IMR-90 (cell line): ENCODE results near the gene STAMBPL1. TPM values are rescaled to one million over a fixed set of nuclear protein-coding genes. Genes with fewer than 3 reads are reported as not detected.
A peak's percentile ranks its signal among the peaks of the same experiment; 100 is the strongest.

Experiments
- ATAC-seq: fragments of 200-7000 bp; cut with Tn5 transposase; 2 replicates; pipeline ENCODE4 v1.9.1; 2020; ENCODE audit warnings: low read depth, mild to moderate bottlenecking, moderate library complexity
- BruUV-seq: library from RNA; stranded (reverse); fragments of 400-500 nt; replicated peaks from 2 replicates; lab custom pipeline; 2021; lab: Mats Ljungman, UMichigan
- CTCF ChIA-PET: fragments of 300-600 bp; formaldehyde crosslinking; extraction: SDS; loops from one replicate; lab custom pipeline; 2021; ENCODE audit warnings: antibody characterized with exemption; lab: Yijun Ruan, JAX
- POLR2A ChIA-PET: fragments of 300-600 bp; sonication (Branson Sonifier 250); formaldehyde crosslinking; loops from one replicate; lab custom pipeline; 2022; ENCODE audit warnings: antibody characterized with exemption; ENCODE audit not compliant: unreplicated experiment; lab: Charles Lee
- DNase-seq: peaks from one replicate; pipeline ENCODE4 v3.0.0; 2013
- H2AFZ ChIP-seq: replicated peaks from 2 replicates; pipeline ENCODE3; 2013; ENCODE audit warnings: low read length, mild to moderate bottlenecking; ENCODE audit not compliant: poor library complexity
- H2AK5ac ChIP-seq: 2 replicates; pipeline ENCODE4 v1.6.1; 2013; ENCODE audit warnings: low read depth, low read length, inconsistent platforms
- H2AK9ac ChIP-seq: replicated peaks from 2 replicates; pipeline ENCODE3; 2013; ENCODE audit warnings: mild to moderate bottlenecking, low read depth, low read length, moderate library complexity; ENCODE audit not compliant: poor library complexity
- H2BK120ac ChIP-seq: 2 replicates; pipeline ENCODE4 v1.6.1; 2013; ENCODE audit warnings: low read depth, low read length, inconsistent platforms
- H2BK15ac ChIP-seq: 3 replicates; pipeline ENCODE4 v1.6.1; 2013; ENCODE audit warnings: low read depth, low read length, inconsistent platforms
- H2BK20ac ChIP-seq: 2 replicates; pipeline ENCODE4 v1.6.1; 2013; ENCODE audit warnings: low read depth, mild to moderate bottlenecking, inconsistent platforms, low read length, moderate library complexity
- H2BK5ac ChIP-seq: 2 replicates; pipeline ENCODE4 v1.6.1; 2013; ENCODE audit warnings: mild to moderate bottlenecking, low read depth, low read length, inconsistent platforms; ENCODE audit not compliant: poor library complexity, severe bottlenecking
- H3K14ac ChIP-seq: replicated peaks from 2 replicates; pipeline ENCODE4 v1.6.1; 2013; ENCODE audit warnings: low read depth, low read length, inconsistent platforms
- H3K18ac ChIP-seq: 2 replicates; pipeline ENCODE4 v1.6.1; 2013; ENCODE audit warnings: low read depth, low read length, control low read depth
- H3K23ac ChIP-seq: 2 replicates; pipeline ENCODE4 v1.6.1; 2013; ENCODE audit warnings: low read depth, low read length, inconsistent platforms
- H3K27ac ChIP-seq: 2 replicates; pipeline ENCODE4 v1.5.1; 2013; ENCODE audit warnings: mild to moderate bottlenecking, control low read depth, low read length; ENCODE audit not compliant: insufficient read depth
- H3K27me3 ChIP-seq: 2 replicates; pipeline ENCODE4 v1.6.1; 2013; ENCODE audit warnings: low read length; ENCODE audit not compliant: control insufficient read depth, insufficient read depth
- H3K36me3 ChIP-seq: 2 replicates; pipeline ENCODE4 v1.6.1; 2013; ENCODE audit warnings: low read length, mixed read lengths; ENCODE audit not compliant: control insufficient read depth, insufficient read depth
- H3K4ac ChIP-seq: 2 replicates; pipeline ENCODE4 v1.6.1; 2013; ENCODE audit warnings: low read depth, low read length, inconsistent platforms
- H3K4me1 ChIP-seq: 2 replicates; pipeline ENCODE4 v1.6.1; 2013; ENCODE audit warnings: low read length, mixed read lengths; ENCODE audit not compliant: control insufficient read depth, insufficient read depth
- H3K4me2 ChIP-seq: 2 replicates; pipeline ENCODE4 v1.6.1; 2013; ENCODE audit warnings: low read depth, mild to moderate bottlenecking, control low read depth, low read length, moderate library complexity
- H3K4me3 ChIP-seq: 2 replicates; pipeline ENCODE4 v1.5.1; 2013; ENCODE audit warnings: low read depth, mild to moderate bottlenecking, control low read depth, low read length, moderate library complexity; ENCODE audit not compliant: insufficient read depth
- H3K56ac ChIP-seq: 2 replicates; pipeline ENCODE4 v1.6.1; 2013; ENCODE audit warnings: low read length, inconsistent platforms; ENCODE audit not compliant: insufficient read depth; ENCODE audit errors: extremely low read depth
- H3K79me1 ChIP-seq, 2 experiments: 2 replicates each; pipeline ENCODE4 v1.6.1; 2013; ENCODE audit warnings: low read length in 2 of 2, inconsistent platforms in 1 of 2, low read depth in 1 of 2
- H3K9ac ChIP-seq: 2 replicates; pipeline ENCODE4 v1.6.1; 2013; ENCODE audit warnings: low read depth, low read length, control low read depth
- H3K9me1 ChIP-seq: 2 replicates; pipeline ENCODE4 v1.6.1; 2013; ENCODE audit warnings: low read length, inconsistent platforms; ENCODE audit not compliant: insufficient read depth
- H3K9me3 ChIP-seq: 2 replicates; pipeline ENCODE4 v1.6.1; 2013; ENCODE audit warnings: low read length; ENCODE audit not compliant: control insufficient read depth, insufficient read depth
- H4K20me1 ChIP-seq: 2 replicates; pipeline ENCODE4 v1.6.1; 2013; ENCODE audit warnings: low read length, inconsistent platforms; ENCODE audit not compliant: insufficient read depth
- H4K5ac ChIP-seq: 2 replicates; pipeline ENCODE4 v1.6.1; 2013; ENCODE audit warnings: mild to moderate bottlenecking, low read depth, low read length, control low read depth
- H4K8ac ChIP-seq, 2 experiments: 2 replicates each; pipeline ENCODE4 v1.6.1; 2013; ENCODE audit warnings: low read depth in 2 of 2, low read length in 2 of 2, control low read depth in 1 of 2, inconsistent platforms in 1 of 2
- H4K91ac ChIP-seq: 2 replicates; pipeline ENCODE4 v1.6.1; 2013; ENCODE audit warnings: low read depth, low read length, inconsistent platforms; ENCODE audit not compliant: insufficient read depth
- BHLHE40 ChIP-seq: fragments of 150-350 bp; IDR thresholded peaks from 2 replicates; pipeline ENCODE4 v1.6.1; 2016; ENCODE audit warnings: mild to moderate bottlenecking, low read depth, low read length
- CEBPB ChIP-seq: IDR thresholded peaks from 2 replicates; pipeline ENCODE4 v1.6.1; 2012; ENCODE audit warnings: low read depth, low read length, improper control_type of control experiment
- CHD1 ChIP-seq: IDR thresholded peaks from 2 replicates; pipeline ENCODE4 v1.6.1; 2012; ENCODE audit warnings: low read depth, low read length, improper control_type of control experiment
- CTCF ChIP-seq: conservative IDR thresholded peaks from 2 replicates; pipeline ENCODE4 v1.5.1; 2012; ENCODE audit warnings: mild to moderate bottlenecking, low read depth, low read length, improper control_type of control experiment
- ELK1 ChIP-seq: fragments of 150-350 bp; IDR thresholded peaks from 2 replicates; pipeline ENCODE4 v1.6.1; 2016; ENCODE audit warnings: low read depth, mild to moderate bottlenecking, low read length, moderate library complexity, borderline replicate concordance
- FOS ChIP-seq: fragments of 150-350 bp; IDR thresholded peaks from 2 replicates; pipeline ENCODE4 v1.6.1; 2016; ENCODE audit warnings: low read depth, low read length
- MAFK ChIP-seq: IDR thresholded peaks from 2 replicates; pipeline ENCODE4 v1.6.1; 2012; ENCODE audit warnings: low read depth, low read length, improper control_type of control experiment
- MAZ ChIP-seq: IDR thresholded peaks from 2 replicates; pipeline ENCODE4 v1.6.1; 2012; ENCODE audit warnings: low read depth, mild to moderate bottlenecking, low read length, improper control_type of control experiment, moderate library complexity, borderline replicate concordance
- MXI1 ChIP-seq: IDR thresholded peaks from 2 replicates; pipeline ENCODE4 v1.6.1; 2012; ENCODE audit warnings: low read depth, mild to moderate bottlenecking, low read length, moderate library complexity, borderline replicate concordance
- NFE2L2 ChIP-seq: fragments of 150-350 bp; IDR thresholded peaks from 2 replicates; pipeline ENCODE4 v1.6.1; 2016; ENCODE audit warnings: low read depth, mild to moderate bottlenecking, low read length
- POLR2A ChIP-seq: IDR thresholded peaks from 2 replicates; pipeline ENCODE4 v1.6.1; 2012; ENCODE audit warnings: mild to moderate bottlenecking, low read depth, low read length
- RAD21 ChIP-seq: IDR thresholded peaks from 2 replicates; pipeline ENCODE4 v1.6.1; 2012; ENCODE audit warnings: low read length, improper control_type of control experiment
- RCOR1 ChIP-seq: IDR thresholded peaks from 2 replicates; pipeline ENCODE4 v1.6.1; 2012; ENCODE audit warnings: mild to moderate bottlenecking, low read length, improper control_type of control experiment; ENCODE audit not compliant: insufficient replicate concordance
- RFX5 ChIP-seq: IDR thresholded peaks from 2 replicates; pipeline ENCODE4 v1.8.0; 2012; ENCODE audit warnings: low read depth, mild to moderate bottlenecking, low read length, moderate library complexity
- SMC3 ChIP-seq: fragments of 150-350 bp; IDR thresholded peaks from 2 replicates; pipeline ENCODE4 v1.6.1; 2016; ENCODE audit warnings: low read depth, mild to moderate bottlenecking, antibody characterized with exemption, low read length, moderate library complexity
- USF2 ChIP-seq: fragments of 150-350 bp; IDR thresholded peaks from 2 replicates; pipeline ENCODE4 v1.6.1; 2017; ENCODE audit warnings: mild to moderate bottlenecking, antibody characterized with exemption, low read length, low read depth
- WGBS, 2 experiments: methylation state at CpG; one replicate each; pipeline versions ENCODE4 v1.1.5 to v1.1.7; 2013; ENCODE audit warnings: missing lambda C conversion rate in 2 of 2; ENCODE audit not compliant: insufficient read length in 1 of 2; ENCODE audit errors: extremely low coverage in 2 of 2; 5-methylcytosine and 5-hydroxymethylcytosine counted together
- dilution Hi-C: fragments of 300-500 bp; cut with HindIII; formaldehyde crosslinking; loops from one replicate; pipeline ENCODE4 v1.14.3; 2018; ENCODE audit warnings: low sequenced_read_pairs; ENCODE audit not compliant: unreplicated experiment
- in situ Hi-C: fragments of 300-500 bp; cut with MboI; formaldehyde crosslinking; loops from 3 replicates; pipeline ENCODE4 v1.14.3; 2019; ENCODE audit warnings: low sequenced_read_pairs, inconsistent platforms, mixed read lengths
- intact Hi-C: fragments of 100-400 bp; cut with micrococcal nuclease; formaldehyde crosslinking; loops from 2 replicates; pipeline ENCODE4 v1.10.0; 2022
- polyA plus RNA-seq, 3 experiments: library from polyadenylated mRNA; depleted of rRNA; stranded (reverse); fragments of >200 nt; gene quantifications; 2 replicates each; pipeline ENCODE4 v1.2.3, GENCODE V29; 2012; ENCODE audit warnings: low replicate concordance in 1 of 3
- total RNA-seq: library from RNA; depleted of rRNA; stranded (reverse); fragments of >200 nt; gene quantifications from 2 replicates; pipeline ENCODE4 v1.2.3, GENCODE V29; 2012

The STAMBPL1 gene
- total and polyA plus RNA-seq, 2 of the 4 experiments (the other 2 are of a cell fraction): 26.8 to 28.1 TPM

GRCh38 chr10:88895250-88895649 is 15.2 kb downstream of the STAMBPL1 start:
- peak overlapping the region; percentile 74 for H2BK120ac ChIP-seq
- peak overlapping the region; percentile 87; the same call in 1 of the 2 replicates for H3K14ac ChIP-seq
- no peak overlapping the region for H3K4me3 ChIP-seq
- peaks cover 21% of the 10 kb centered on the region for H3K9me1 ChIP-seq
- no TSS peak for BruUV-seq
- no CpG with 5 or more reads among the region's 1 CpG for WGBS, 2 experiments
- H2BK20ac ChIP-seq: peak overlapping the region; percentile 69; the same call in 1 of the 2 replicates
- TF ChIP-seq CEBPB (no peak), MXI1 (no peak), RCOR1 (no peak), FOS (no peak), NFE2L2 (no peak), RFX5 (no peak), BHLHE40 (no peak), CHD1 (no peak), MAFK (no peak), ELK1 (no peak), SMC3 (no peak), POLR2A (no peak), USF2 (no peak), CTCF (no peak), RAD21 (no peak), MAZ (no peak)
- peak overlapping the region; percentile 75; the same call in 2 of the 3 replicates for H2BK15ac ChIP-seq
- no peak overlapping the region for H3K9ac ChIP-seq
- H3K4ac ChIP-seq: peak overlapping the region; percentile 79
- H2AFZ ChIP-seq: no peak overlapping the region
- H3K23ac ChIP-seq: no peak overlapping the region; the same call in 1 of the 2 replicates
- peak overlapping the region; percentile 44; the same call in 1 of the 2 replicates for H4K5ac ChIP-seq
- DNase-seq (no peak), ATAC-seq (no peak)
- peak overlapping the region; percentile 67 for H2AK5ac ChIP-seq
- H3K27me3 ChIP-seq: no peaks in the 10 kb centered on the region
- ChIA-PET POLR2A (no interaction called here), CTCF (interaction anchor here (1.0 to 1.2 kb wide), 2 partner anchors 11 to 59 kb away, joined by 3 read pairs; no protein-coding TSS in a partner anchor)
- peaks cover 43 to 71% of the 10 kb centered on the region in 2 experiments for H3K79me1 ChIP-seq
- no peaks in the 10 kb centered on the region for H3K9me3 ChIP-seq
- H3K4me2 ChIP-seq: no peak overlapping the region
- H3K4me1 ChIP-seq: peaks cover 37% of the 10 kb centered on the region
- intact Hi-C loops: no loop called here
- peak overlapping the region; percentile 79 for H2BK5ac ChIP-seq
- peaks cover 5% of the 10 kb centered on the region; the same call in 1 of the 2 replicates for H3K36me3 ChIP-seq
- H4K8ac ChIP-seq: peak overlapping the region in 1 of 2 experiments; percentile 57; a peak in 1 of 4 replicates
- H3K56ac ChIP-seq: no peak overlapping the region
- H4K91ac ChIP-seq: peak overlapping the region; percentile 66; the same call in 1 of the 2 replicates
- no peaks in the 10 kb centered on the region; the same call in 1 of the 2 replicates for H4K20me1 ChIP-seq
- H3K18ac ChIP-seq: peak overlapping the region; percentile 39; the same call in 1 of the 2 replicates
- dilution Hi-C loops: no loop called here
- in situ Hi-C loops: no loop called here
- no peak overlapping the region for H2AK9ac ChIP-seq
- H3K27ac ChIP-seq: peak overlapping the region; percentile 17; the same call in 1 of the 2 replicates
